Mucosa of rectum (tissue), 2 donors: Measurements from ENCODE around the gene CNOT1.

ENCODE experiments used
- H3K27ac ChIP-seq, 2 donors: one replicate each; pipeline ENCODE4 v1.7.0; 2013; ENCODE audit warnings: inconsistent platforms in 2 of 2, low read depth in 2 of 2, low read length in 2 of 2
- H3K27me3 ChIP-seq, 2 donors: one replicate each; pipeline ENCODE4 v1.7.0; 2013; ENCODE audit warnings: low read length in 2 of 2; ENCODE audit not compliant: control insufficient read depth in 2 of 2, insufficient read depth in 2 of 2
- H3K36me3 ChIP-seq, 2 donors: one replicate each; pipeline ENCODE4 v1.7.0; 2013; ENCODE audit warnings: low read length in 2 of 2; ENCODE audit not compliant: control insufficient read depth in 2 of 2, insufficient read depth in 2 of 2
- H3K4me1 ChIP-seq, 2 donors: one replicate each; pipeline ENCODE4 v1.7.0; 2013; ENCODE audit warnings: low read length in 2 of 2, mild to moderate bottlenecking in 1 of 2; ENCODE audit not compliant: control insufficient read depth in 2 of 2, insufficient read depth in 2 of 2
- H3K4me3 ChIP-seq, 2 donors: one replicate each; pipeline ENCODE4 v1.7.0; 2013; ENCODE audit warnings: low read length in 2 of 2
- H3K9ac ChIP-seq, 2 donors: one replicate each; pipeline ENCODE4 v1.7.0; 2013; ENCODE audit warnings: low read length in 2 of 2, low read depth in 1 of 2, mild to moderate bottlenecking in 1 of 2
- H3K9me3 ChIP-seq, 2 donors: one replicate each; pipeline ENCODE4 v1.7.0; 2013; ENCODE audit warnings: low read length in 2 of 2; ENCODE audit not compliant: control insufficient read depth in 2 of 2
- donor health status: healthy.
- donor health status: Normal muscosa, but diverticular disease.

Gene CNOT1

GRCh38 chr16:58471209-58471975 is 158.2 kb downstream of the CNOT1 start:
- peaks cover 11% of the 10 kb centered on the region in 2 donors for H3K27me3 ChIP-seq
- no peak overlapping the region for H3K4me3 ChIP-seq
- H3K27ac ChIP-seq = no peak overlapping the region
- H3K9ac ChIP-seq = no peak overlapping the region
- H3K36me3 ChIP-seq = no peaks in the 10 kb centered on the region
- H3K4me1 ChIP-seq = no peaks in the 10 kb centered on the region
- H3K9me3 ChIP-seq = no peaks in the 10 kb centered on the region
